HepG2 (cell line): ENCODE results near the gene LSM12. TPM values are rescaled to one million over a fixed set of nuclear protein-coding genes. Genes with fewer than 3 reads are reported as not detected.
A peak's percentile ranks its signal among the peaks of the same experiment; 100 is the strongest.

ENCODE experiments used
- ARNT ChIP-seq: fragments of 450-650 bp; IDR thresholded peaks from 2 replicates; pipeline ENCODE4 v1.6.1; 2017
- ATM ChIP-seq: fragments of 450-650 bp; IDR thresholded peaks from 2 replicates; pipeline ENCODE4 v1.7.1; 2017; ENCODE audit warnings: mild to moderate bottlenecking, borderline replicate concordance
- ETV5 ChIP-seq: IDR thresholded peaks from 2 replicates; pipeline ENCODE4 v1.6.1; 2018; ENCODE audit warnings: missing biosample characterization, missing genetic modification reagents, inconsistent platforms, borderline replicate concordance
- HHEX ChIP-seq: IDR thresholded peaks from 2 replicates; pipeline ENCODE4 v1.6.1; 2016; ENCODE audit warnings: control low read depth
- HOXA3 ChIP-seq: sonication (generic); formaldehyde crosslinking; IDR thresholded peaks from 2 replicates; pipeline ENCODE4 v1.5.0; 2020; ENCODE audit warnings: missing genetic modification reagents
- KAT7 ChIP-seq: IDR thresholded peaks from 2 replicates; pipeline ENCODE4 v1.6.1; 2018; ENCODE audit warnings: borderline replicate concordance, missing compliant biosample characterization
- LCORL ChIP-seq, 2 experiments: fragments of 450-650 bp in 1 of 2; sonication (generic) in 1 of 2; formaldehyde crosslinking in 1 of 2; IDR thresholded peaks; 2 replicates each; pipeline versions ENCODE4 v1.5.0 to v1.6.1; 2017 to 2020; ENCODE audit warnings: antibody characterized with exemption in 1 of 2, missing genetic modification reagents in 1 of 2
- PCBP2 ChIP-seq: fragments of 200-400 bp; formaldehyde crosslinking; optimal IDR thresholded peaks from 2 replicates; pipeline ENCODE3; 2018; ENCODE audit warnings: low read length, low read depth; ENCODE audit not compliant: poor library complexity, severe bottlenecking
- SPEN ChIP-seq: sonication (generic); formaldehyde crosslinking; IDR thresholded peaks from 2 replicates; pipeline ENCODE4 v1.5.1; 2020; ENCODE audit warnings: low read depth, mild to moderate bottlenecking, missing genetic modification reagents
- XRCC5 ChIP-seq: fragments of 200-400 bp; formaldehyde crosslinking; optimal IDR thresholded peaks from 2 replicates; pipeline ENCODE3; 2017; ENCODE audit warnings: mild to moderate bottlenecking, low read length
- ZNF33A ChIP-seq: sonication (generic); formaldehyde crosslinking; IDR thresholded peaks from 2 replicates; pipeline ENCODE4 v1.5.1; 2020; ENCODE audit warnings: missing genetic modification reagents, mild to moderate bottlenecking, moderate library complexity, borderline replicate concordance
- ZNF383 ChIP-seq: sonication (generic); formaldehyde crosslinking; IDR thresholded peaks from 2 replicates; pipeline ENCODE4 v1.4.0; 2020; ENCODE audit warnings: missing genetic modification reagents, mild to moderate bottlenecking, borderline replicate concordance
- ZNF407 ChIP-seq: sonication (generic); formaldehyde crosslinking; IDR thresholded peaks from one replicate; pipeline ENCODE4 v1.5.1; 2020; ENCODE audit warnings: mild to moderate bottlenecking, missing genetic modification reagents; ENCODE audit errors: not compliant biosample characterization
- ZXDC ChIP-seq: sonication (generic); formaldehyde crosslinking; IDR thresholded peaks from 2 replicates; pipeline ENCODE4 v1.5.0; 2020; ENCODE audit warnings: mild to moderate bottlenecking, missing genetic modification reagents
- polyA plus RNA-seq, 8 experiments: library from polyadenylated mRNA; depleted of rRNA in 3 of 8; stranded (reverse) in 7 of 8; unstranded in 1 of 8; fragments of >200 nt; fragmentation: Illumina TruSeq in 4 of 8; extraction: Trizol in 4 of 8; gene quantifications; 2 replicates each; pipeline versions ENCODE4 v1.2.1 to v1.2.3, GENCODE V29; 2011 to 2016; ENCODE audit warnings: low read depth in 4 of 8, missing spikeins in 1 of 8, mixed read lengths in 1 of 8; ENCODE audit not compliant: insufficient read depth in 1 of 8
- total RNA-seq, 5 experiments: library from RNA; depleted of rRNA; stranded (reverse); fragments of >200 nt; fragmentation: Illumina TruSeq; extraction: Trizol; gene quantifications; 2 replicates each; pipeline ENCODE4 v1.2.3, GENCODE V29; 2016; ENCODE audit warnings: low read depth in 1 of 5
- TF ChIP-seq, protein P1 (sequence below): sonication (generic); formaldehyde crosslinking; IDR thresholded peaks from 2 replicates; pipeline ENCODE4 v1.5.1; 2020; ENCODE audit warnings: mild to moderate bottlenecking, missing genetic modification reagents

LSM12 gene
- total and polyA plus RNA-seq, 2 of the 13 experiments (the other 11 are each of a cell fraction or from before 2014, with no cell fraction given) = 52.8 to 55.7 TPM

GRCh38 chr17:44014437-44015172 is 51.9 kb downstream of the LSM12 start, which contains the start of gene TMEM101 (continued):
- TF ChIP-seq ZXDC (CRISPR knock-in tag) = peak; percentile 93; the same call in 1 of the 2 replicates
- TF ChIP-seq ZNF407 (CRISPR knock-in tag) = peak; percentile 46
- peak; percentile 87 for TF ChIP-seq ETV5 (CRISPR knock-in tag)
- TF ChIP-seq ATM = no peak
- no peak for TF ChIP-seq PCBP2
- 0 out of 2 replicates have a peak, but pooled peaks have one; percentile 62 for TF ChIP-seq ZNF33A (CRISPR knock-in tag)
- peak; percentile 44; the same call in 1 of the 2 replicates for TF ChIP-seq HHEX (CRISPR knock-in tag)
- peak; percentile 95 for TF ChIP-seq SPEN (CRISPR knock-in tag)
- TF ChIP-seq ZNF383 (CRISPR knock-in tag) = peak; percentile 73; the same call in 1 of the 2 replicates
- TF ChIP-seq, protein P1, sequence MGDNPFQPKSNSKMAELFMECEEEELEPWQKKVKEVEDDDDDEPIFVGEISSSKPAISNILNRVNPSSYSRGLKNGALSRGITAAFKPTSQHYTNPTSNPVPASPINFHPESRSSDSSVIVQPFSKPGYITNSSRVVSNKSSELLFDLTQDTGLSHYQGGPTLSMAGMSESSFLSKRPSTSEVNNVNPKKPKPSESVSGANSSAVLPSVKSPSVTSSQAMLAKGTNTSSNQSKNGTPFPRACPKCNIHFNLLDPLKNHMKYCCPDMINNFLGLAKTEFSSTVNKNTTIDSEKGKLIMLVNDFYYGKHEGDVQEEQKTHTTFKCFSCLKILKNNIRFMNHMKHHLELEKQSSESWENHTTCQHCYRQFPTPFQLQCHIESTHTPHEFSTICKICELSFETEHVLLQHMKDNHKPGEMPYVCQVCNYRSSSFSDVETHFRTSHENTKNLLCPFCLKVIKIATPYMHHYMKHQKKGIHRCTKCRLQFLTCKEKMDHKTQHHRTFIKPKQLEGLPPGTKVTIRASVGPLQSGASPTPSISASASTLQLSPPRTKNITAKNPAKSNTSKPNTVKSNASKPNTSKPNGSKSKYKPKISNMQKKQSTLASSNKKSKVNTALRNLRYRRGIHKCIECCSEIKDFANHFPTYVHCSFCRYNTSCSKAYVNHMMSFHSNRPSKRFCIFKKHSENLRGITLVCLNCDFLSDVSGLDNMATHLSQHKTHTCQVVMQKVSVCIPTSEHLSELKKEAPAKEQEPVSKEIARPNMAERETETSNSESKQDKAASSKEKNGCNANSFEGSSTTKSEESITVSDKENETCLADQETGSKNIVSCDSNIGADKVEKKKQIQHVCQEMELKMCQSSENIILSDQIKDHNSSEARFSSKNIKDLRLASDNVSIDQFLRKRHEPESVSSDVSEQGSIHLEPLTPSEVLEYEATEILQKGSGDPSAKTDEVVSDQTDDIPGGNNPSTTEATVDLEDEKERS (CRISPR knock-in tag) = peak; percentile 99
- no peak for TF ChIP-seq ARNT
- no peak for TF ChIP-seq LCORL (IDR thresholded peaks at IDR 0.05)
- TF ChIP-seq LCORL (CRISPR knock-in tag; IDR thresholded peaks at IDR 0.05) = peak; percentile 85
- peak; percentile 99 for TF ChIP-seq HOXA3 (CRISPR knock-in tag)
- TF ChIP-seq XRCC5 = peak; percentile 98
- peak; percentile 98 for TF ChIP-seq KAT7
